SJSA1 (cell line): Measurements from ENCODE around the gene BAG1. TPM values are rescaled to one million over a fixed set of nuclear protein-coding genes. Genes with fewer than 3 reads are reported as not detected.

Experiments
- DNase-seq, 2 experiments: peaks; one replicate each; pipeline ENCODE4 v3.0.0-alpha.2; 2015 to 2020; ENCODE audit warnings: low spot score in 2 of 2, low read depth in 1 of 2
- H3K27ac ChIP-seq: fragments of 250-450 bp; sonication (Bioruptor Pico); 2 replicates; pipeline ENCODE4 v1.5.1; 2020; ENCODE audit warnings: mild to moderate bottlenecking, moderate library complexity
- H3K27me3 ChIP-seq: fragments of 250-450 bp; sonication (Bioruptor Pico); replicated peaks from 2 replicates; pipeline ENCODE4 v1.5.1; 2020; ENCODE audit warnings: mild to moderate bottlenecking, moderate library complexity
- H3K36me3 ChIP-seq: fragments of 250-450 bp; sonication (Bioruptor Pico); 2 replicates; pipeline ENCODE4 v1.5.1; 2020; ENCODE audit warnings: mild to moderate bottlenecking
- H3K4me1 ChIP-seq: fragments of 250-450 bp; sonication (Bioruptor Pico); replicated peaks from 2 replicates; pipeline ENCODE4 v1.6.1; 2021; ENCODE audit warnings: mild to moderate bottlenecking
- H3K4me3 ChIP-seq: fragments of 250-450 bp; sonication (Bioruptor Pico); 2 replicates; pipeline ENCODE4 v1.5.1; 2020; ENCODE audit warnings: mild to moderate bottlenecking
- H3K9me3 ChIP-seq: fragments of 250-450 bp; sonication (Bioruptor Pico); replicated peaks from 2 replicates; pipeline ENCODE4 v1.5.1; 2020; ENCODE audit warnings: mild to moderate bottlenecking
- total RNA-seq: library from RNA; depleted of rRNA; stranded (reverse); fragments of >200 nt; shearing (Covaris generic); gene quantifications from 2 replicates; pipeline ENCODE4 v1.2.3, GENCODE V29; 2014

The BAG1 gene
- total RNA-seq, 1 experiment from 2014 or later, result 25.0 TPM

GRCh38 chr9:33229359-33230114 is 35.0 kb downstream of the BAG1 start:
- H3K27me3 ChIP-seq, result no peaks in the 10 kb centered on the region
- H3K4me3 ChIP-seq, result no peak overlapping the region
- no peak for DNase-seq
- H3K9me3 ChIP-seq, result no peaks in the 10 kb centered on the region
- no peaks in the 10 kb centered on the region for H3K36me3 ChIP-seq
- peaks cover 10% of the 10 kb centered on the region for H3K4me1 ChIP-seq
- H3K27ac ChIP-seq, result no peak overlapping the region

- Histone ChIP-seq H3K4me3 (no peak overlapping the region), H3K27me3 (no peaks in the 10 kb centered on the region), H3K27ac (no peak overlapping the region), H3K9me3 (no peaks in the 10 kb centered on the region), H3K36me3 (no peaks in the 10 kb centered on the region), H3K4me1 (peaks cover under 1% of the 10 kb centered on the region)
- no peak for DNase-seq
These were observed 35.9 kb downstream of the BAG1 start for GRCh38 chr9:33228606-33229005.

- no peak overlapping the region for H3K4me3 ChIP-seq
- H3K36me3 ChIP-seq, result no peaks in the 10 kb centered on the region
- no peaks in the 10 kb centered on the region for H3K4me1 ChIP-seq
- no peak for DNase-seq
- H3K27me3 ChIP-seq, result no peaks in the 10 kb centered on the region
- H3K9me3 ChIP-seq, result no peaks in the 10 kb centered on the region
- no peak overlapping the region for H3K27ac ChIP-seq
These were observed 36.8 kb downstream of the BAG1 start for GRCh38 chr9:33227741-33228140.

- no peaks in the 10 kb centered on the region for H3K27me3 ChIP-seq
- H3K36me3 ChIP-seq, result no peaks in the 10 kb centered on the region
- H3K4me1 ChIP-seq, result no peaks in the 10 kb centered on the region
- H3K27ac ChIP-seq, result no peak overlapping the region
- no peak for DNase-seq
- H3K4me3 ChIP-seq, result no peak overlapping the region
- no peaks in the 10 kb centered on the region for H3K9me3 ChIP-seq
These were observed 37.5 kb downstream of the BAG1 start for GRCh38 chr9:33227008-33227398.

- peak in 1 of 2 experiments; percentile 49 for DNase-seq
These were observed 39.0 kb downstream of the BAG1 start for GRCh38 chr9:33225319-33226147.

GRCh38 chr9:33223696-33224095 is 40.8 kb downstream of the BAG1 start:
- no peak for DNase-seq

More at GRCh38 chr9:33225319-33226147, 39.0 kb downstream of the BAG1 start:
- no peaks in the 10 kb centered on the region for H3K36me3 ChIP-seq
- H3K4me3 ChIP-seq, result no peak overlapping the region
- no peak overlapping the region for H3K27ac ChIP-seq
- H3K4me1 ChIP-seq, result no peaks in the 10 kb centered on the region
- H3K27me3 ChIP-seq, result no peaks in the 10 kb centered on the region
- H3K9me3 ChIP-seq, result no peaks in the 10 kb centered on the region

GRCh38 chr9:33222031-33222430 is 42.5 kb downstream of the BAG1 start:
- no peak for DNase-seq
- no peak overlapping the region for H3K27ac ChIP-seq
- H3K4me1 ChIP-seq, result no peaks in the 10 kb centered on the region
- H3K9me3 ChIP-seq, result no peaks in the 10 kb centered on the region
- no peaks in the 10 kb centered on the region for H3K27me3 ChIP-seq
- H3K36me3 ChIP-seq, result no peaks in the 10 kb centered on the region
- no peak overlapping the region for H3K4me3 ChIP-seq

More at GRCh38 chr9:33223696-33224095, 40.8 kb downstream of the BAG1 start:
- Histone ChIP-seq H3K27me3 (no peaks in the 10 kb centered on the region), H3K4me3 (no peak overlapping the region), H3K36me3 (no peaks in the 10 kb centered on the region), H3K9me3 (no peaks in the 10 kb centered on the region), H3K4me1 (no peaks in the 10 kb centered on the region), H3K27ac (no peak overlapping the region)

- H3K36me3 ChIP-seq, result no peaks in the 10 kb centered on the region
- no peak overlapping the region for H3K27ac ChIP-seq
- H3K9me3 ChIP-seq, result no peaks in the 10 kb centered on the region
- H3K27me3 ChIP-seq, result no peaks in the 10 kb centered on the region
- no peak overlapping the region for H3K4me3 ChIP-seq
- H3K4me1 ChIP-seq, result no peaks in the 10 kb centered on the region
- no peak for DNase-seq
These were observed 43.0 kb downstream of the BAG1 start for GRCh38 chr9:33221568-33221884.

GRCh38 chr9:33220681-33221567 is 43.6 kb downstream of the BAG1 start:
- no peak overlapping the region for H3K4me3 ChIP-seq
- no peaks in the 10 kb centered on the region for H3K4me1 ChIP-seq
- DNase-seq, result no peak
- no peaks in the 10 kb centered on the region for H3K9me3 ChIP-seq
- H3K27me3 ChIP-seq, result no peaks in the 10 kb centered on the region
- no peaks in the 10 kb centered on the region for H3K36me3 ChIP-seq
- H3K27ac ChIP-seq, result no peak overlapping the region

GRCh38 chr9:33211695-33212393 is 52.7 kb downstream of the BAG1 start:
- Histone ChIP-seq H3K36me3 (no peaks in the 10 kb centered on the region), H3K27ac (no peak overlapping the region), H3K9me3 (no peaks in the 10 kb centered on the region), H3K4me3 (no peak overlapping the region), H3K27me3 (no peaks in the 10 kb centered on the region), H3K4me1 (no peaks in the 10 kb centered on the region)
- no peak for DNase-seq

- DNase-seq, result no peak
- Histone ChIP-seq H3K36me3 (no peaks in the 10 kb centered on the region), H3K4me1 (no peaks in the 10 kb centered on the region), H3K27me3 (no peaks in the 10 kb centered on the region), H3K27ac (no peak overlapping the region), H3K9me3 (no peaks in the 10 kb centered on the region), H3K4me3 (no peak overlapping the region)
These were observed 54.3 kb downstream of the BAG1 start for GRCh38 chr9:33210006-33210715.

- Histone ChIP-seq H3K4me1 (no peaks in the 10 kb centered on the region), H3K36me3 (no peaks in the 10 kb centered on the region), H3K27ac (no peak overlapping the region), H3K4me3 (no peak overlapping the region), H3K27me3 (no peaks in the 10 kb centered on the region), H3K9me3 (no peaks in the 10 kb centered on the region)
- DNase-seq, result no peak
These were observed 55.1 kb downstream of the BAG1 start for GRCh38 chr9:33209394-33209793.
